Mesendoderm (in vitro differentiated cells): ENCODE data around the gene LPIN1.

ENCODE experiments used
- DNase-seq: peaks from one replicate; pipeline ENCODE4 v3.0.0; 2013
- H2AK5ac ChIP-seq: 2 replicates; pipeline ENCODE4 v1.6.1; 2013; ENCODE audit warnings: low read length, inconsistent platforms
- H2BK120ac ChIP-seq: 2 replicates; pipeline ENCODE4 v1.6.1; 2013; ENCODE audit warnings: low read depth, mild to moderate bottlenecking, low read length, moderate library complexity, mixed read lengths
- H2BK15ac ChIP-seq: replicated peaks from 2 replicates; pipeline ENCODE4 v1.6.1; 2013; ENCODE audit warnings: low read depth, mild to moderate bottlenecking, moderate library complexity
- H2BK5ac ChIP-seq: 2 replicates; pipeline ENCODE4 v1.6.1; 2013; ENCODE audit warnings: low read length, inconsistent platforms
- H3K18ac ChIP-seq: 2 replicates; pipeline ENCODE4 v1.6.1; 2013; ENCODE audit warnings: mild to moderate bottlenecking, low read length, mixed read lengths
- H3K23ac ChIP-seq: one replicate; pipeline ENCODE4 v1.6.1; 2013; ENCODE audit warnings: low read length
- H3K27ac ChIP-seq: 2 replicates; pipeline ENCODE4 v1.5.1; 2013; ENCODE audit warnings: low read depth, mild to moderate bottlenecking, inconsistent platforms, low read length, moderate library complexity
- H3K27me3 ChIP-seq: 2 replicates; pipeline ENCODE4 v1.6.1; 2013; ENCODE audit warnings: low read length, control low read depth, mild to moderate bottlenecking, inconsistent platforms; ENCODE audit not compliant: insufficient read depth, poor library complexity
- H3K36me3 ChIP-seq: 2 replicates; pipeline ENCODE4 v1.6.1; 2013; ENCODE audit warnings: low read length, inconsistent platforms; ENCODE audit not compliant: control insufficient read depth, insufficient read depth
- H3K4ac ChIP-seq: one replicate; pipeline ENCODE4 v1.6.1; 2013; ENCODE audit warnings: low read depth, mild to moderate bottlenecking, low read length, moderate library complexity
- H3K4me1 ChIP-seq: 2 replicates; pipeline ENCODE4 v1.6.1; 2013; ENCODE audit warnings: low read depth, low read length, inconsistent platforms; ENCODE audit not compliant: control insufficient read depth
- H3K4me2 ChIP-seq: 2 replicates; pipeline ENCODE4 v1.6.1; 2013; ENCODE audit warnings: low read length
- H3K4me3 ChIP-seq: 2 replicates; pipeline ENCODE4 v1.5.1; 2013; ENCODE audit warnings: mild to moderate bottlenecking, low read length
- H3K56ac ChIP-seq: one replicate; pipeline ENCODE4 v1.6.1; 2013; ENCODE audit warnings: low read length
- H3K79me1 ChIP-seq: 2 replicates; pipeline ENCODE4 v1.6.1; 2013; ENCODE audit warnings: low read length, inconsistent platforms
- H3K79me2 ChIP-seq: 2 replicates; pipeline ENCODE4 v1.6.1; 2013; ENCODE audit warnings: mild to moderate bottlenecking, low read length; ENCODE audit not compliant: control insufficient read depth, insufficient read depth
- H3K9ac ChIP-seq: 2 replicates; pipeline ENCODE4 v1.6.1; 2013; ENCODE audit warnings: low read length, inconsistent platforms
- H4K5ac ChIP-seq: one replicate; pipeline ENCODE4 v1.6.1; 2013; ENCODE audit warnings: low read length
- H4K8ac ChIP-seq: one replicate; pipeline ENCODE4 v1.6.1; 2013; ENCODE audit warnings: low read depth, mild to moderate bottlenecking, control low read depth, low read length, moderate library complexity
- WGBS: extraction: QIAGEN DNeasy Blood & Tissue Kit; methylation state at CpG from one replicate; pipeline ENCODE4 v1.1.7; 2013; ENCODE audit warnings: low lambda C conversion rate, missing lambda C conversion rate; ENCODE audit not compliant: insufficient coverage; ENCODE audit errors: extremely low coverage; 5-methylcytosine and 5-hydroxymethylcytosine counted together

Gene LPIN1

GRCh38 chr2:11829947-11830707, 83.7 kb downstream of the LPIN1 start:
- DNase-seq, result peak; percentile 95
- H3K4me3 ChIP-seq, result no peak overlapping the region

GRCh38 chr2:11830708-11831301, 84.4 kb downstream of the LPIN1 start:
- no peaks in the 10 kb centered on the region for H3K36me3 ChIP-seq
- no peak overlapping the region for H2BK15ac ChIP-seq
- H2AK5ac ChIP-seq, result no peak overlapping the region
- no peak overlapping the region for H3K18ac ChIP-seq
- H3K27me3 ChIP-seq, result no peaks in the 10 kb centered on the region
- WGBS, result no CpG with 5 or more reads among the region's 7 CpGs
- no peaks in the 10 kb centered on the region for H3K79me1 ChIP-seq
- no peak overlapping the region for H3K9ac ChIP-seq
- no peak overlapping the region for H2BK120ac ChIP-seq
- no peaks in the 10 kb centered on the region for H3K79me2 ChIP-seq
- H2BK5ac ChIP-seq, result no peak overlapping the region
- no peak overlapping the region for H4K8ac ChIP-seq
- H3K4ac ChIP-seq, result no peak overlapping the region
- H3K4me2 ChIP-seq, result no peak overlapping the region
- no peak overlapping the region for H3K4me3 ChIP-seq
- no peak overlapping the region for H3K23ac ChIP-seq
- no peak overlapping the region for H3K56ac ChIP-seq
- no peak for DNase-seq
- H3K27ac ChIP-seq, result no peak overlapping the region
- H4K5ac ChIP-seq, result no peak overlapping the region
- peaks cover 4% of the 10 kb centered on the region for H3K4me1 ChIP-seq

More at GRCh38 chr2:11829947-11830707, 83.7 kb downstream of the LPIN1 start:
- no peak overlapping the region for H3K23ac ChIP-seq
- no peaks in the 10 kb centered on the region for H3K79me2 ChIP-seq
- peak overlapping the region; percentile 75 for H3K27ac ChIP-seq
- H4K8ac ChIP-seq, result no peak overlapping the region
- no peaks in the 10 kb centered on the region for H3K27me3 ChIP-seq
- H3K79me1 ChIP-seq, result no peaks in the 10 kb centered on the region
- no peak overlapping the region for H2BK15ac ChIP-seq
- no peak overlapping the region for H3K4ac ChIP-seq
- WGBS, result no CpG with 5 or more reads among the region's 17 CpGs
- H3K4me1 ChIP-seq, result peaks cover 4% of the 10 kb centered on the region
- H3K9ac ChIP-seq, result peak overlapping the region; percentile 55
- no peaks in the 10 kb centered on the region for H3K36me3 ChIP-seq
- H3K4me2 ChIP-seq, result peak overlapping the region; percentile 25
- H2BK5ac ChIP-seq, result peak overlapping the region; percentile 61
- H3K56ac ChIP-seq, result peak overlapping the region; percentile 88
- H2AK5ac ChIP-seq, result no peak overlapping the region
- H3K18ac ChIP-seq, result peak overlapping the region; percentile 69
- no peak overlapping the region for H4K5ac ChIP-seq
- peak overlapping the region; percentile 51 for H2BK120ac ChIP-seq

GRCh38 chr2:11831415-11831814, 85.0 kb downstream of the LPIN1 start:
- Histone ChIP-seq H4K8ac (no peak overlapping the region), H3K56ac (no peak overlapping the region), H2BK15ac (no peak overlapping the region), H3K4ac (no peak overlapping the region), H3K4me2 (no peak overlapping the region), H3K18ac (no peak overlapping the region), H2BK120ac (no peak overlapping the region), H4K5ac (no peak overlapping the region), H3K23ac (no peak overlapping the region), H3K79me1 (no peaks in the 10 kb centered on the region), H3K79me2 (no peaks in the 10 kb centered on the region), H3K27ac (no peak overlapping the region), H3K4me3 (no peak overlapping the region), H3K9ac (no peak overlapping the region), H2BK5ac (no peak overlapping the region), H3K4me1 (peaks cover 4% of the 10 kb centered on the region), H3K27me3 (no peaks in the 10 kb centered on the region), H2AK5ac (no peak overlapping the region), H3K36me3 (no peaks in the 10 kb centered on the region)
- no peak for DNase-seq
- WGBS, result 100% methylated on average over 1 of the region's 5 CpGs

- Histone ChIP-seq H3K23ac (no peak overlapping the region), H2AK5ac (no peak overlapping the region), H3K27me3 (no peaks in the 10 kb centered on the region), H3K56ac (no peak overlapping the region), H3K4me3 (no peak overlapping the region), H2BK120ac (no peak overlapping the region), H4K5ac (no peak overlapping the region), H2BK5ac (no peak overlapping the region), H2BK15ac (no peak overlapping the region), H3K9ac (no peak overlapping the region), H3K79me1 (no peaks in the 10 kb centered on the region), H3K36me3 (no peaks in the 10 kb centered on the region), H3K18ac (no peak overlapping the region), H4K8ac (no peak overlapping the region), H3K4me2 (no peak overlapping the region), H3K27ac (no peak overlapping the region), H3K4ac (no peak overlapping the region), H3K4me1 (peaks cover 4% of the 10 kb centered on the region), H3K79me2 (no peaks in the 10 kb centered on the region)
- no CpG with 5 or more reads among the region's 5 CpGs for WGBS
- no peak for DNase-seq
Observed at GRCh38 chr2:11832531-11832930, 86.1 kb downstream of the LPIN1 start.

DNA sequence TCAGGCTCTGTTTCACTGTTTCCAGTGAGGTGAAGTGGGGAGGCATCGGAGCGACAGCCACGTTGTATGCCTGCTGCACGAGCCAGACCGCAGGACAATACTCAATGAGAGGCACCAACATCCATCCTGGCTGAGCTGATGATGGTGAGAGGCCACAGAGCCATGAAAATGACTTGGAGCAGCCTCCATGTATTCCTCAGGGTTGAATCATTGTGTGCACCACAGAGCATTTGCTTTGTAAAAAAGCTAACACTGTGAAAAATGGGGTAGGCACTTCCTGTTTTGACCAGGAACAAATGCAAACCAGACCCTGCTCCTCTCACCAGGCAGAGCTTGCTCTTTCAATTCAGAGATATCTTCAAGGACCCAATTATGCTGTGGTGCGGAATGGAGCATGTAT, 87.2 kb downstream of the LPIN1 start:
- Histone ChIP-seq H4K5ac (no peak overlapping the region), H3K23ac (no peak overlapping the region), H3K36me3 (no peaks in the 10 kb centered on the region), H2BK15ac (no peak overlapping the region), H2BK120ac (no peak overlapping the region), H2AK5ac (no peak overlapping the region), H3K27me3 (no peaks in the 10 kb centered on the region), H3K27ac (no peak overlapping the region), H3K79me1 (no peaks in the 10 kb centered on the region), H4K8ac (no peak overlapping the region), H3K9ac (no peak overlapping the region), H3K79me2 (no peaks in the 10 kb centered on the region), H3K4me3 (no peak overlapping the region), H2BK5ac (no peak overlapping the region), H3K4ac (no peak overlapping the region), H3K4me2 (no peak overlapping the region), H3K56ac (no peak overlapping the region), H3K18ac (no peak overlapping the region), H3K4me1 (peaks cover 4% of the 10 kb centered on the region)
- DNase-seq, result no peak
- no CpG with 5 or more reads among the region's 6 CpGs for WGBS
